Panc1 (cell line): ENCODE results near the gene SZT2. TPM values are rescaled to one million over a fixed set of nuclear protein-coding genes. Genes with fewer than 3 reads are reported as not detected.

Experiments used
- ATAC-seq: fragments of 200-7000 bp; cut with Tn5 transposase; 2 replicates; pipeline ENCODE4 v1.9.1; 2020; ENCODE audit warnings: mild to moderate bottlenecking, moderate library complexity
- BruUV-seq: library from RNA; stranded (reverse); fragments of 400-500 nt; replicated peaks from 2 replicates; lab custom pipeline; 2021; lab: Mats Ljungman, UMichigan
- CTCF ChIA-PET: fragments of 300-600 bp; sonication (Branson Sonifier 250); formaldehyde crosslinking; loops from one replicate; lab custom pipeline; 2022; ENCODE audit warnings: antibody characterized with exemption; lab: Charles Lee
- POLR2A ChIA-PET: fragments of 300-600 bp; sonication (Branson Sonifier 250); formaldehyde crosslinking; loops from one replicate; lab custom pipeline; 2022; ENCODE audit warnings: antibody characterized with exemption; lab: Charles Lee
- DNase-seq: peaks from one replicate; pipeline ENCODE4 v3.0.0-alpha.2; 2010; ENCODE audit warnings: low read depth, low spot score
- H3K27ac ChIP-seq: 2 replicates; pipeline ENCODE4 v1.5.1; 2011; ENCODE audit warnings: mild to moderate bottlenecking, low read length, inconsistent platforms
- H3K27me3 ChIP-seq: fragments of 200-500 bp; sonication (Bioruptor generic); 2 replicates; pipeline ENCODE4 v1.6.0; 2014; ENCODE audit warnings: low read length, inconsistent platforms; ENCODE audit not compliant: control insufficient read depth, insufficient read depth
- H3K36me3 ChIP-seq: fragments of 200-500 bp; sonication (Bioruptor generic); 2 replicates; pipeline ENCODE4 v1.5.1; 2014; ENCODE audit warnings: inconsistent platforms, mild to moderate bottlenecking, low read length, moderate library complexity; ENCODE audit not compliant: control insufficient read depth, insufficient read depth
- H3K4me1 ChIP-seq: 2 replicates; pipeline ENCODE4 v1.5.1; 2011; ENCODE audit warnings: inconsistent platforms, mild to moderate bottlenecking, low read length, moderate library complexity; ENCODE audit not compliant: control insufficient read depth, insufficient read depth
- H3K4me3 ChIP-seq, 2 experiments: 2 replicates each; pipeline ENCODE4 v1.5.1; 2011 to 2012; ENCODE audit warnings: low read depth in 2 of 2, low read length in 2 of 2, mild to moderate bottlenecking in 2 of 2, inconsistent platforms in 1 of 2, moderate library complexity in 1 of 2
- H3K9me3 ChIP-seq: fragments of 200-500 bp; sonication (Bioruptor generic); 2 replicates; pipeline ENCODE4 v1.5.1; 2014; ENCODE audit warnings: low read depth, mild to moderate bottlenecking, inconsistent platforms, low read length, moderate library complexity; ENCODE audit not compliant: control insufficient read depth, insufficient read depth
- CTCF ChIP-seq: fragments of 450-650 bp; IDR thresholded peaks from 2 replicates; pipeline ENCODE4 v1.5.1; 2017; ENCODE audit warnings: mild to moderate bottlenecking
- POLR2AphosphoS5 ChIP-seq: IDR thresholded peaks from 2 replicates; pipeline ENCODE4 v1.6.1; 2012; ENCODE audit warnings: mild to moderate bottlenecking, low read depth, low read length, moderate library complexity
- REST ChIP-seq, 2 experiments: IDR thresholded peaks; 2 replicates each; pipeline ENCODE4 v1.6.1; 2011 to 2012; ENCODE audit warnings: low read depth in 2 of 2, control low read depth in 1 of 2, low read length in 1 of 2, mild to moderate bottlenecking in 1 of 2, moderate library complexity in 1 of 2; ENCODE audit not compliant: insufficient read depth in 1 of 2
- SIN3A ChIP-seq: IDR thresholded peaks from 2 replicates; pipeline ENCODE4 v1.6.1; 2012; ENCODE audit warnings: low read depth, mild to moderate bottlenecking, low read length, moderate library complexity, borderline replicate concordance; ENCODE audit not compliant: insufficient read depth
- TCF7L2 ChIP-seq: IDR thresholded peaks from 2 replicates; pipeline ENCODE4 v1.6.1; 2011; ENCODE audit warnings: mild to moderate bottlenecking, low read depth, low read length, inconsistent platforms
- in situ Hi-C: cut with HindIII; loops from 2 replicates; pipeline ENCODE4 v1.10.0; 2016; ENCODE audit warnings: low sequenced_read_pairs, low pct_unique_long_range_greater_than_20kb
- intact Hi-C: fragments of 100-400 bp; cut with micrococcal nuclease; formaldehyde crosslinking; loops from one replicate; pipeline ENCODE4 v1.10.0; 2022; ENCODE audit not compliant: unreplicated experiment
- total RNA-seq: library from RNA; stranded (reverse); gene quantifications from one replicate; pipeline ENCODE4 v1.2.1, GENCODE V29; 2021; ENCODE audit not compliant: unreplicated experiment

Gene SZT2
- total RNA-seq, 1 experiment from 2014 or later, result 40.2 TPM

GRCh38 chr1:43351421-43352350 lies 38.0 kb upstream of the SZT2 start:
- Histone ChIP-seq H3K27ac (no peak overlapping the region), H3K9me3 (no peaks in the 10 kb centered on the region), H3K27me3 (no peaks in the 10 kb centered on the region), H3K36me3 (no peaks in the 10 kb centered on the region), H3K4me3 (no peak overlapping the region), H3K4me1 (peaks cover 14% of the 10 kb centered on the region)
- TF ChIP-seq SIN3A (no peak), CTCF (no peak), POLR2AphosphoS5 (no peak), REST (IDR thresholded peaks at IDR 0.05; ENCODE audit: insufficient read depth in 1 of 2, low read depth in 2 of 2, low read length in 1 of 2) (no peak), TCF7L2 (no peak)
- POLR2A ChIA-PET, result no interaction called here
- no TSS peak for BruUV-seq
- ATAC-seq (no peak), DNase-seq (no peak)
- in situ Hi-C loops, result no loop called here
- CTCF ChIA-PET, result no interaction called here
- intact Hi-C loops, result no loop called here

- Histone ChIP-seq H3K27me3 (no peaks in the 10 kb centered on the region), H3K4me1 (peaks cover 14% of the 10 kb centered on the region), H3K4me3 (no peak overlapping the region), H3K27ac (no peak overlapping the region), H3K36me3 (no peaks in the 10 kb centered on the region), H3K9me3 (no peaks in the 10 kb centered on the region)
- ChIA-PET POLR2A (no interaction called here), CTCF (no interaction called here)
- intact Hi-C loops, result no loop called here
- TF ChIP-seq POLR2AphosphoS5 (no peak), CTCF (no peak), TCF7L2 (no peak), SIN3A (no peak), REST (IDR thresholded peaks at IDR 0.05; ENCODE audit: insufficient read depth in 1 of 2, low read depth in 2 of 2, low read length in 1 of 2) (no peak)
- no peak for DNase-seq
- no peak for ATAC-seq
- no TSS peak for BruUV-seq
- in situ Hi-C loops, result no loop called here
These were observed 37.4 kb upstream of the SZT2 start for GRCh38 chr1:43352351-43352705.
